Right lobe of liver (tissue), 4 donors: ENCODE measurements around the gene HOXA1.

ENCODE experiments used
- CTCF ChIP-seq, 4 donors: fragments of 200-600 bp in 3 of 4; fragments of 450-650 bp in 1 of 4; IDR thresholded peaks; one replicate each; pipeline versions ENCODE4 v1.5.1 to v1.8.0; 2016 to 2022; ENCODE audit warnings: antibody characterized with exemption in 4 of 4, mild to moderate bottlenecking in 2 of 4
- POLR2A ChIP-seq: fragments of 450-650 bp; IDR thresholded peaks from one replicate; pipeline ENCODE4 v1.6.1; 2017; ENCODE audit warnings: antibody characterized with exemption, mild to moderate bottlenecking
- donor health status: DM: no; HTN: no; CAD: no.
- donor health status: DM: no; HTN: no; CAD: no.
- donor health status: DM: no; HTN: yes; CAD: no.

DNA sequence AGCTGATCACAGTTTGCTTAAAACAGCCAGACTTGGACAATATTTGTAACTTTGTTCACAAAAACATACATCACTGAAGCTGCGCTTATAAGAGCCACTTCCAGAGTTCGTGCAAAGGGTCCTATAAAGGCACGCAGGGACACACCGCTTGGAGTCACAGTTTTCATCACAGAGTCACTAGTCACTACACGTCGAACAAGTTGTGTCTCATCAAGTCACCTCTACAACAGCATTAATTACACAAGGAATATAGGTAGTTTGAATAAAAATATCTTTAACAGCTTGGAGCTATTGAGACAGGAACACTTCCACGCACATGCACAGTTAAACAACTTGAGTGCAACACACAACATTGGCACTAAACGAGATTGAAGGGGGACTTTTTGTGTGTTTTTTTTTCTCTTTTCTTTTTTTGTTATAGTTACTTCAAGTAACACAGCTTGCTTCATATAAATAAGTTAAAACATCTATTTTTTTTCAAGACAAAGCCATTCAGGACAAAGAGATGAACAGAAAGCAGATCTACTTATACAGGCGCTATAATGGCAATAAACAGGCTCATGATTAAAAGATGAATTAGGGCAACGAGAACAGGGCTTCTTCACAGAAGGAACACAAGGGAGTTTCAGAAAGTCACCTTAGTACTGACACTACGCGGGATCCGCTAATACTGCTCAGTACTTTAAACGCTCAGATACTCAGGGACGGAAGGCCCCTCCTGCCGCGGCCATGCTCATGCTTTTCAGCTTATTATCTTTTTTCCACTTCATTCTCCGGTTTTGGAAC lies 45.5 kb upstream of the HOXA1 start:
- TF ChIP-seq POLR2A (no peak), CTCF (IDR thresholded peaks at IDR 0.05) (no peak)
